ENCODE data around the gene CGB2. TPM values are rescaled to one million over a fixed set of nuclear protein-coding genes. Genes with fewer than 3 reads are reported as not detected.
"Not testable (repeated sequence)": the region's sequence is repeated elsewhere in the genome, so short reads cannot be mapped to it uniquely, and the experiment has no call there.

Gene CGB2
- total RNA-seq, 8 experiments from 2014 or later: not detected

DNA sequence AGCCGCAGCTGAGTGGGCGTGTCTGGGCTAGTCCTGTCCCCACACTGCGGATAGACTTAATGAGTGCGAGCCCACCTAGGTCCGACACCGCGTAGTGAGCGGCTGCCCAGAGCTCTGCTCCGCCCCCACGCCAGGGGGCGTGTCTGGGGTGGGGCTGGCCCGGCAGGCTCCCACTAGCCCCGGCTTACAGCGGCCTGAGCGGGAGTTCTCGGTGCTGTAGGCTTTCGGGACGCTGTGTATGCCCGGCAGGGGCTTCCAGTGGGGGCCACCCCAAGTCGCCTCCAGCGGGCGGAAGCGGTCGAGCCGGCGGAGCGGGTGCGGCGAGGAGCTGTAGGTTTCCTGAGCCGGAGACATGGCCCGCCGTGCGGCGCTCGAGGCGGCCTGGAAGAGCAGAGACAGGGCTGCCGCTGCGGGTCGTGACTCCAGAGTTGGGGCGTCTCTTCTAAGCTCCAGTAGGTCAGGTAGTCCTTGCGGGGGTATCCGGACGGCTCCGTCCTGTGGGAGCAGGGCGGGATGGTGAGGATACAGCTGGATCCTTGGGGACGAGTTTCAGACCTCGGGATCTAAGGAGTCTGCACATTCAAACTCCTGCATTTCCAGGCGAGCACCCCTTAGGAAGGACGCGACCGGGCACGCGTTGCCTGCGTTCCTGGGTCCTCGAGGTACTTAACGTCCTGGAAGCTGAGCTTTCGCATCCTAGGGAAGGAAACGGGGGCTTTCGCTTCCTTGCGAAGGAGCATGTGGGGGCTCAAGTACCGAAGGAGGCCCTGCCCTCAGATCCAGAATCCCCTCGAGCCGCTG lies 24.6 kb downstream of the CGB2 start:
- 0 to 4% (median 0%) methylated on average over 1 to 23 of the region's 63 CpGs; no CpG with 5 or more reads in 4 of the 10 experiments for WGBS, 10 experiments
- Histone ChIP-seq H3K27ac (no peak overlapping the region), H3K4me1 (replicated peaks in 1 of 2) (peaks cover 0 to 24% of the 10 kb centered on the region in 2 donors), H3K4me3 (peak overlapping the region in 4 of 5 donors; percentile 6 to 31 (median 19))
- peak; percentile 75 to 90 (median 80) for ATAC-seq (replicated peaks in 6 of 8)
- in situ Hi-C loops (cut with MboI; ENCODE audit: low pct_unique_long_range_greater_than_20kb in 2 of 9, low sequenced_read_pairs in 9 of 9, unreplicated experiment in 9 of 9): no loop called here

DNA sequence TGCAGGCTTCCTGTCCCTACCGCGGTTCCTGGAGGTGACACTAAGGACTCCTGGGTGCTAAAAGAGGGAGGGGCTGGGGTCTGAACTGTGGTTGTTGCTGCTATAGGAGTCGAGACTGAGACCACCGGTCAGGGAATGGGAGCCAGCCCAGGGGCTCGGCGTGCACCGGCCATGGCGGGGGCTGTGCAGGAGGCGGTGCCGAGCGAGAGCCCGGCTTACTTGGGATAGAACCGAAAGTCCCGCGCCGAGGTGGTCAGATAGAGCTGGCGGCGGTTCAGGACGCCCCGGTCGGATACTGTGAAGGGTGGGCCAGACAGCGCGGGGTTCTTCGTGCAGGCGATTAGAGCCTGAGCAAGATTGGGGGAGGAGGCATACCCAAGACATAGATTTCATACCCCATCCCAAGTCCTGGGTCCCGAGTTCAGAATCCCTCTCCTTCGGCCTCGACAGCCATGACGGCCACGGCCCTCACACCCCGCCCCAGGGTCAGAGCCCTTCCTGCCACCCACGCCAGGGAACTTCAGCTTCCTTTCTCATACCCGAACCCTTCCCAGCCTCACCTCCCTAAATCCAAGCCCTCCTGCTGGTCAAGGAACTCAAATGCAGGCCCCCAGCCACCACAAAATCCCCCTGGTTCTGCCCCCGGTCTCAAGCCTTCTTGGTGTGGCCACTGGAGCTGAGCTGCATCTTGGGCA lies 25.4 kb downstream of the CGB2 start:
- in situ Hi-C loops (cut with MboI; ENCODE audit: low pct_unique_long_range_greater_than_20kb in 2 of 9, low sequenced_read_pairs in 9 of 9, unreplicated experiment in 9 of 9); ATAC-seq (replicated peaks in 6 of 8); H3K27ac ChIP-seq: not testable (repeated sequence)
- H3K4me3 ChIP-seq: peak overlapping the region in 2 of 5 donors; percentile 29 to 31
- 0 to 40% (median 14%) methylated on average over 1 to 10 of the region's 34 CpGs; no CpG with 5 or more reads in 5 of the 10 experiments for WGBS, 10 experiments
- peaks cover 0 to 24% of the 10 kb centered on the region in 2 donors for H3K4me1 ChIP-seq (replicated peaks in 1 of 2)

- 0% methylated on average over 4 of the region's 38 CpGs; no CpG with 5 or more reads in 9 of the 10 experiments for WGBS, 10 experiments
- ATAC-seq (replicated peaks in 6 of 8): peak; percentile 65 to 75 (median 70)
- H3K4me1 ChIP-seq (replicated peaks in 1 of 2): peaks cover 0 to 24% of the 10 kb centered on the region in 2 donors
- H3K4me3 ChIP-seq: peak within 1 kb of the TSS; percentile 2 to 31 (median 23)
- in situ Hi-C loops (cut with MboI; ENCODE audit: low pct_unique_long_range_greater_than_20kb in 2 of 9, low sequenced_read_pairs in 9 of 9, unreplicated experiment in 9 of 9): no loop called here
- H3K27ac ChIP-seq: no peak within 1 kb of the TSS
Observed at GRCh38 chr19:49057636-49058234, 26.0 kb downstream of the CGB2 start, which contains the start of gene CGB7. Gene CGB7 (minus strand): TSS chr19:49057749. CDS start chr19:49055375, 2,374 bp downstream.

GRCh38 chr19:49058562-49058961 lies 26.9 kb downstream of the CGB2 start:
- Histone ChIP-seq H3K27ac (no peak overlapping the region), H3K4me3 (no peak overlapping the region), H3K4me1 (replicated peaks in 1 of 2) (peaks cover 0 to 24% of the 10 kb centered on the region in 2 donors)
- WGBS, 10 experiments: 20 to 60% (median 58%) methylated on average over 1 to 3 of the region's 10 CpGs; no CpG with 5 or more reads in 7 of the 10 experiments
- ATAC-seq (replicated peaks in 6 of 8): peak in 4 of 8 experiments; percentile 13 to 31 (median 21)
- in situ Hi-C loops (cut with MboI; ENCODE audit: low pct_unique_long_range_greater_than_20kb in 2 of 9, low sequenced_read_pairs in 9 of 9, unreplicated experiment in 9 of 9): no loop called here

DNA sequence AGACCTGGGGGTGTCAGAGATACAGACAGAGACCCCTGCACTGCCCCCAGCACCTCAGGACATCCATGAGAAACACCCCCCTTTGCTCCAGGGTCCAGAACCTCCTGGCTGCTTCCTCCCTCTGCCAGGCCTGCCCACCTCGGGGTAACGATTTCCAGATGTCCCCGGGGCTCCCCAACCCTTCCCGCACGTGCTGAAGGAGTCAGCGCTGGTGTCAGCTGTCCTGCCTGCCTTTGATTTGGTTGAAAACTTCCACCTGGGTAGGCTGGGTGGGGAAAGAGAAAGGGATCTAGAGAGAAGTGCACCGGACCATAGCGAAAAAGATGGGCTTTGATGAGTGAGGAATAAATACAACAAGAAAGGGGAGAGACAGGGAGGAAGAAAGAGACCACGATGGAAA lies 27.4 kb downstream of the CGB2 start:
- in situ Hi-C loops (cut with MboI; ENCODE audit: low pct_unique_long_range_greater_than_20kb in 2 of 9, low sequenced_read_pairs in 9 of 9, unreplicated experiment in 9 of 9): no loop called here
- Histone ChIP-seq H3K27ac (no peak overlapping the region), H3K4me1 (replicated peaks in 1 of 2) (peaks cover 0 to 24% of the 10 kb centered on the region in 2 donors), H3K4me3 (no peak overlapping the region)
- WGBS, 10 experiments: 15 to 93% (median 73%) methylated on average over 1 to 7 of the region's 9 CpGs
- no peak for ATAC-seq (replicated peaks in 6 of 8)

DNA sequence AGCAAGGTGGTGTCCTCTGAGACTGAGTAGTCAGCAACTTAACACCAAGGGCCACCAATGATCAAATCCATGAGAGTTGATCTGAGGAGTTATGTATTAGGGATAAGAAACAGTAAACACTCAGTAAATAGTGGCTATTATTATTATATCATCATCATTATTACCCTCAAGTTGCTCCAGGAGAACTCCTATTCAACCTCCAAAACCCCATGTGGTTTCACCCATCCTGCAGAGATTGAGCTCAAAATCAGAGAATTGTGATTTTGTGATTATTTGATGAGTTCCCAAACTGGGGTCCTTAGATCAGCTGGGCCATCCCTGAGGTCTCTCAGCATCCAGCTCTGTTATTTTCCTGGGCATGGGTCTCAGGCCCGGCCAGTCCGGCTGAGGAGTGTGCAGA lies 29.3 kb downstream of the CGB2 start:
- Histone ChIP-seq H3K27ac (no peak overlapping the region), H3K4me1 (replicated peaks in 1 of 2) (peaks cover 7 to 30% of the 10 kb centered on the region in 2 donors), H3K4me3 (no peak overlapping the region)
- in situ Hi-C loops (cut with MboI; ENCODE audit: low pct_unique_long_range_greater_than_20kb in 2 of 9, low sequenced_read_pairs in 9 of 9, unreplicated experiment in 9 of 9): no loop called here
- whole genome bisulfite sequencing, 10 experiments: no CpG with 5 or more reads among the region's 2 CpGs
- ATAC-seq (replicated peaks in 6 of 8): no peak

DNA sequence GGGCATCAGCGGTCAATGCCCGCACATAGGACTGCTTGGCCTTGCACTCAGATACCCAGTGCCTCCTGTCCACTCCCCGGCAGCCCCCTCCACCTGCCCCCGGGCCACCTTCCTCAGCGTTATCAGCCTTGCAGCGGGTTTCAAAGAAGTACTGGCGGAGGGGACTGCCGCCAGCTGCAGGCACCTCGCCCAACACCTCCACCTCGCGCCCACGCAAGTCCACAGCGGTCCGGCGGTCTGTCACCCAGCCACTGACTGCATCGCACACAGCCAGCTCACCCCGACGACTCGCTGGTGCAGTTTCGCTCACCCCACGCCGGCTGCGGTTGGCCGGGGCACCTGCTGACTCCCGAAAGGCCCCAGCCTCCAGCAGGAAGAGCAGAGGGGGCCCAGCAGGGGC lies 29.8 kb downstream of the CGB2 start:
- ATAC-seq (replicated peaks in 6 of 8): no peak
- H3K4me3 ChIP-seq: no peak overlapping the region
- H3K4me1 ChIP-seq (replicated peaks in 1 of 2): peaks cover 7 to 26% of the 10 kb centered on the region in 2 donors
- H3K27ac ChIP-seq: no peak overlapping the region
- 80 to 100% (median 100%) methylated on average over 1 to 2 of the region's 25 CpGs; no CpG with 5 or more reads in 7 of the 10 experiments for WGBS, 10 experiments
- in situ Hi-C loops (cut with MboI; ENCODE audit: low pct_unique_long_range_greater_than_20kb in 2 of 9, low sequenced_read_pairs in 9 of 9, unreplicated experiment in 9 of 9): no loop called here

DNA sequence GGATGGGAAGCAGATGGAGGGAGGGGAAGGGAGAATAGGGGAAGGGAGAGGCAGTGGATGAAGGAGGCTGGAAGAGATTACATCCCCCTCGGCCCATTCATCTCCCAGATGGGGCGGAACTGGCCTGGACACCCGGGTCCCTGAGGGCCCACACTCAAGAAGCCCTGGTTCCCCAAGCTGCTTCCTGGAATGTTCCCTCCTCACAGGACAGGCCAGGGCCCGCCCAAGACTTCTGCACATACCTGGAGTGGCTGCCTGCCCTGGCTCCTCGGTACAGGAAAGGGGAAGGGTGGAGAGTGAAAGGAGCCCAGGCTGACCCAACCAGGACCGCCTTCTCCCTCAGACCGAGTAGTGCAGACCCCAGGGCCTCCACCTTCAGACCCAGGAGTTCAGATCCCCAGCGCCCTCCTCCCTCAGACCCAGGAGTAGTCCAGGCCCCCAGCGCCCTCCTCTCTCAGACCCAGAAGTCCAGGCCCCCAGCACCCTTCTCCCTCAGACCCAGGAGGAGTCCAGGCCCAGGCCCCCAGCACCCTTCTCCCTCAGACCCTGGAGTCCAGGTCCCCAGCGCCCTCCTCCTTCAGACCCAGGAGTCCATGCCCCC lies 32.4 kb downstream of the CGB2 start:
- H3K4me3 ChIP-seq: no peak overlapping the region
- H3K27ac ChIP-seq: no peak overlapping the region
- peak in 2 of 8 experiments; percentile 1 to 2 for ATAC-seq (replicated peaks in 6 of 8)
- H3K4me1 ChIP-seq (replicated peaks in 1 of 2): peaks cover 7 to 9% of the 10 kb centered on the region in 2 donors
- in situ Hi-C loops (cut with MboI; ENCODE audit: low pct_unique_long_range_greater_than_20kb in 2 of 9, low sequenced_read_pairs in 9 of 9, unreplicated experiment in 9 of 9): no loop called here
- 0 to 100% (median 52%) methylated on average over 1 to 3 of the region's 10 CpGs; no CpG with 5 or more reads in 6 of the 10 experiments for WGBS, 10 experiments

DNA sequence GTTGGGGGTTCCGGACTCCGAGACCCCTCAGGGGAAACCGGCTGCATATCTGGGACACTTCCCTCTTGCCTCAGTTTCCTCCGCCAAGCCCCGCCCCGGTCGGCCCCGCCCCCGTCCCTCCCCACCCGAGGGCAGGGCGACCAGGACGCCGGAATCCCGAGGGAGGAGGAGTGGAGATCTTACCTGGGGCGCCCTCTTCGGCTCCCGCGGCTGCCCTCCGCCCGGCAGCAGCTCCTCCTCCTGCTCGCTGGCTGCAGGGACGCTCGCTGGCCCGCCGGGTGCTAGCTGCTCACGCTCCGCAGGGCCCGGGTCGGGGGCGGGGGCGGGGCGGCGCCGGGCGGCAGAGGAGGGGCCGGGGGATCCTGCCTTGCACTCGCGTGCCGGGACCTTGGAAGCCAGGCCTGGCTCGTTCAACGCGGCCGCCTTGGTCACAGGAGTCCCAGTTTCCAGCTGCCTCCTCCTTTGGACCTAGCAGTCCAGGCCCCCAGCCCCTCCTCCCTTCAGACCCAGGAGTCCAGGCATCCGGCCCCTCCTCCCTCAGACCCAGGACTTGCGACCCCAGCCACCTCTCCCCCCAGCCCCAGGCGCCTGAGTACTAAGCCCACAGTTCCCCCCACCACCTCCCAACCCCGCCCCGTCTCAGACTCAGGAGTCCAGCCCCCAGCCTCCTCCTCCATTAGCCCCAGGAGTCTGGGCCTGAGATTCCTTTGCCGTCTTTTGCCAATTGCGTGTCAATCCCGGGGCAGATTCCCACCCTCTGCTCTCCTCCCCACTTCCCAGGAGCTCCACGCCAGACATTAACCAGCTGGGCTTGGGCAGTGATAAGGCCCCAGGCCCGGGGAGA lies 33.3 kb downstream of the CGB2 start, which contains the start of gene NTF4:
TSS of gene NTF4 (minus strand) at position 51 of the 844 bp plus-strand sequence. CDS start 2,821 bp downstream, outside the sequence.
- 0 to 14% methylated on average over 1 to 2 of the region's 53 CpGs; no CpG with 5 or more reads in 8 of the 10 experiments for WGBS, 10 experiments
- in situ Hi-C loops (cut with MboI; ENCODE audit: low pct_unique_long_range_greater_than_20kb in 2 of 9, low sequenced_read_pairs in 9 of 9, unreplicated experiment in 9 of 9): no loop called here
- Histone ChIP-seq H3K27ac (no peak within 1 kb of the TSS), H3K4me3 (peak within 1 kb of the TSS in 2 of 5 donors; percentile 5 to 18), H3K4me1 (replicated peaks in 1 of 2) (peaks cover 7 to 9% of the 10 kb centered on the region in 2 donors)
- peak; percentile 31 to 92 (median 90) for ATAC-seq (replicated peaks in 6 of 8)

- 33 to 90% (median 40%) methylated on average over 1 to 5 of the region's 13 CpGs; no CpG with 5 or more reads in 5 of the 10 experiments for WGBS, 10 experiments
- H3K4me1 ChIP-seq (replicated peaks in 1 of 2): peaks cover 7 to 9% of the 10 kb centered on the region in 2 donors
- H3K4me3 ChIP-seq: no peak overlapping the region
- no peak overlapping the region for H3K27ac ChIP-seq
- in situ Hi-C loops (cut with MboI; ENCODE audit: low pct_unique_long_range_greater_than_20kb in 2 of 9, low sequenced_read_pairs in 9 of 9, unreplicated experiment in 9 of 9): no loop called here
- no peak for ATAC-seq (replicated peaks in 6 of 8)
Observed at GRCh38 chr19:49065905-49066512, 34.3 kb downstream of the CGB2 start.

- no peak overlapping the region for H3K27ac ChIP-seq
- WGBS, 10 experiments: 20 to 90% (median 47%) methylated on average over 1 to 3 of the region's 3 CpGs; no CpG with 5 or more reads in 5 of the 10 experiments
- in situ Hi-C loops (cut with MboI; ENCODE audit: low pct_unique_long_range_greater_than_20kb in 2 of 9, low sequenced_read_pairs in 9 of 9, unreplicated experiment in 9 of 9): no loop called here
- no peak for ATAC-seq (replicated peaks in 6 of 8)
- H3K4me3 ChIP-seq: no peak overlapping the region
- peaks cover 7 to 9% of the 10 kb centered on the region in 2 donors for H3K4me1 ChIP-seq (replicated peaks in 1 of 2)
Observed at GRCh38 chr19:49067554-49067953, 35.9 kb downstream of the CGB2 start.

Measured in motor neuron (in vitro differentiated cells).